ENCODE measurements around the gene RDX.

DNA sequence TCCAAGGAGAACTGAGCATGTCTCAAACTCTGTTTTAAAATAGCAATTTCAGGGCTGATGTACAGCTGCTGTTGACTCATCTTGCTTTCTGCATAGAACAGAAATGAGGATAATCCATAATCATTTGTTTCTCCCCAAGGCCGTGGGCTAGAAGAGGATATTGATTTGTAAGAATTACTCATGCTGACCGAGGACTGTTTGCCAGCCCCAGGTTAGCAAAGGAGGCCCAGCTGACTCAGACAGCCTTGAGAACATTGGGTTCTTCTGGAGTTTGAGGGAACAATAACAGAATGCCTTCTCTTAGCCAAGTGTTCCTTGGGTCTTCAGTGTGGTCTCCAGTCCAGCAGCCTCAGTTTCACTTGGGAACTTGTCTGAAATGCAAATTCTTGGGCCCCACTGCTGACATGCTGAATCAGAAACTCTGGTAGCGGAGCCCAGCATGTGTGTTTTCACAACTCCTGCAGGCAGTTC, 111.3 kb downstream of the RDX start:
- TF ChIP-seq, protein P1, sequence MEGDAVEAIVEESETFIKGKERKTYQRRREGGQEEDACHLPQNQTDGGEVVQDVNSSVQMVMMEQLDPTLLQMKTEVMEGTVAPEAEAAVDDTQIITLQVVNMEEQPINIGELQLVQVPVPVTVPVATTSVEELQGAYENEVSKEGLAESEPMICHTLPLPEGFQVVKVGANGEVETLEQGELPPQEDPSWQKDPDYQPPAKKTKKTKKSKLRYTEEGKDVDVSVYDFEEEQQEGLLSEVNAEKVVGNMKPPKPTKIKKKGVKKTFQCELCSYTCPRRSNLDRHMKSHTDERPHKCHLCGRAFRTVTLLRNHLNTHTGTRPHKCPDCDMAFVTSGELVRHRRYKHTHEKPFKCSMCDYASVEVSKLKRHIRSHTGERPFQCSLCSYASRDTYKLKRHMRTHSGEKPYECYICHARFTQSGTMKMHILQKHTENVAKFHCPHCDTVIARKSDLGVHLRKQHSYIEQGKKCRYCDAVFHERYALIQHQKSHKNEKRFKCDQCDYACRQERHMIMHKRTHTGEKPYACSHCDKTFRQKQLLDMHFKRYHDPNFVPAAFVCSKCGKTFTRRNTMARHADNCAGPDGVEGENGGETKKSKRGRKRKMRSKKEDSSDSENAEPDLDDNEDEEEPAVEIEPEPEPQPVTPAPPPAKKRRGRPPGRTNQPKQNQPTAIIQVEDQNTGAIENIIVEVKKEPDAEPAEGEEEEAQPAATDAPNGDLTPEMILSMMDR (conservative IDR thresholded peaks at IDR 0.05; ENCODE audit: low read depth in 2 of 2): no peak
- TF ChIP-seq EZH2phosphoT487 (IDR thresholded peaks at IDR 0.05; ENCODE audit: unreplicated experiment) (no peak), POLR2AphosphoS5 (IDR thresholded peaks at IDR 0.05; ENCODE audit: low read depth) (no peak), EZH2 (IDR thresholded peaks at IDR 0.05; ENCODE audit: low read depth, unreplicated experiment) (no peak), JUNB (IDR thresholded peaks at IDR 0.05; ENCODE audit: unreplicated experiment) (no peak), CREB1 (CRISPR knock-in tag; IDR thresholded peaks at IDR 0.05; ENCODE audit: low read depth) (no peak), STAT1 (IDR thresholded peaks at IDR 0.05; ENCODE audit: unreplicated experiment) (no peak), ZNF114 (CRISPR knock-in tag; IDR thresholded peaks at IDR 0.05) (no peak)
- TF ChIP-seq, protein P2, sequence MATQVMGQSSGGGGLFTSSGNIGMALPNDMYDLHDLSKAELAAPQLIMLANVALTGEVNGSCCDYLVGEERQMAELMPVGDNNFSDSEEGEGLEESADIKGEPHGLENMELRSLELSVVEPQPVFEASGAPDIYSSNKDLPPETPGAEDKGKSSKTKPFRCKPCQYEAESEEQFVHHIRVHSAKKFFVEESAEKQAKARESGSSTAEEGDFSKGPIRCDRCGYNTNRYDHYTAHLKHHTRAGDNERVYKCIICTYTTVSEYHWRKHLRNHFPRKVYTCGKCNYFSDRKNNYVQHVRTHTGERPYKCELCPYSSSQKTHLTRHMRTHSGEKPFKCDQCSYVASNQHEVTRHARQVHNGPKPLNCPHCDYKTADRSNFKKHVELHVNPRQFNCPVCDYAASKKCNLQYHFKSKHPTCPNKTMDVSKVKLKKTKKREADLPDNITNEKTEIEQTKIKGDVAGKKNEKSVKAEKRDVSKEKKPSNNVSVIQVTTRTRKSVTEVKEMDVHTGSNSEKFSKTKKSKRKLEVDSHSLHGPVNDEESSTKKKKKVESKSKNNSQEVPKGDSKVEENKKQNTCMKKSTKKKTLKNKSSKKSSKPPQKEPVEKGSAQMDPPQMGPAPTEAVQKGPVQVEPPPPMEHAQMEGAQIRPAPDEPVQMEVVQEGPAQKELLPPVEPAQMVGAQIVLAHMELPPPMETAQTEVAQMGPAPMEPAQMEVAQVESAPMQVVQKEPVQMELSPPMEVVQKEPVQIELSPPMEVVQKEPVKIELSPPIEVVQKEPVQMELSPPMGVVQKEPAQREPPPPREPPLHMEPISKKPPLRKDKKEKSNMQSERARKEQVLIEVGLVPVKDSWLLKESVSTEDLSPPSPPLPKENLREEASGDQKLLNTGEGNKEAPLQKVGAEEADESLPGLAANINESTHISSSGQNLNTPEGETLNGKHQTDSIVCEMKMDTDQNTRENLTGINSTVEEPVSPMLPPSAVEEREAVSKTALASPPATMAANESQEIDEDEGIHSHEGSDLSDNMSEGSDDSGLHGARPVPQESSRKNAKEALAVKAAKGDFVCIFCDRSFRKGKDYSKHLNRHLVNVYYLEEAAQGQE (IDR thresholded peaks at IDR 0.05; ENCODE audit: unreplicated experiment): no peak
- TF ChIP-seq, protein P3, sequence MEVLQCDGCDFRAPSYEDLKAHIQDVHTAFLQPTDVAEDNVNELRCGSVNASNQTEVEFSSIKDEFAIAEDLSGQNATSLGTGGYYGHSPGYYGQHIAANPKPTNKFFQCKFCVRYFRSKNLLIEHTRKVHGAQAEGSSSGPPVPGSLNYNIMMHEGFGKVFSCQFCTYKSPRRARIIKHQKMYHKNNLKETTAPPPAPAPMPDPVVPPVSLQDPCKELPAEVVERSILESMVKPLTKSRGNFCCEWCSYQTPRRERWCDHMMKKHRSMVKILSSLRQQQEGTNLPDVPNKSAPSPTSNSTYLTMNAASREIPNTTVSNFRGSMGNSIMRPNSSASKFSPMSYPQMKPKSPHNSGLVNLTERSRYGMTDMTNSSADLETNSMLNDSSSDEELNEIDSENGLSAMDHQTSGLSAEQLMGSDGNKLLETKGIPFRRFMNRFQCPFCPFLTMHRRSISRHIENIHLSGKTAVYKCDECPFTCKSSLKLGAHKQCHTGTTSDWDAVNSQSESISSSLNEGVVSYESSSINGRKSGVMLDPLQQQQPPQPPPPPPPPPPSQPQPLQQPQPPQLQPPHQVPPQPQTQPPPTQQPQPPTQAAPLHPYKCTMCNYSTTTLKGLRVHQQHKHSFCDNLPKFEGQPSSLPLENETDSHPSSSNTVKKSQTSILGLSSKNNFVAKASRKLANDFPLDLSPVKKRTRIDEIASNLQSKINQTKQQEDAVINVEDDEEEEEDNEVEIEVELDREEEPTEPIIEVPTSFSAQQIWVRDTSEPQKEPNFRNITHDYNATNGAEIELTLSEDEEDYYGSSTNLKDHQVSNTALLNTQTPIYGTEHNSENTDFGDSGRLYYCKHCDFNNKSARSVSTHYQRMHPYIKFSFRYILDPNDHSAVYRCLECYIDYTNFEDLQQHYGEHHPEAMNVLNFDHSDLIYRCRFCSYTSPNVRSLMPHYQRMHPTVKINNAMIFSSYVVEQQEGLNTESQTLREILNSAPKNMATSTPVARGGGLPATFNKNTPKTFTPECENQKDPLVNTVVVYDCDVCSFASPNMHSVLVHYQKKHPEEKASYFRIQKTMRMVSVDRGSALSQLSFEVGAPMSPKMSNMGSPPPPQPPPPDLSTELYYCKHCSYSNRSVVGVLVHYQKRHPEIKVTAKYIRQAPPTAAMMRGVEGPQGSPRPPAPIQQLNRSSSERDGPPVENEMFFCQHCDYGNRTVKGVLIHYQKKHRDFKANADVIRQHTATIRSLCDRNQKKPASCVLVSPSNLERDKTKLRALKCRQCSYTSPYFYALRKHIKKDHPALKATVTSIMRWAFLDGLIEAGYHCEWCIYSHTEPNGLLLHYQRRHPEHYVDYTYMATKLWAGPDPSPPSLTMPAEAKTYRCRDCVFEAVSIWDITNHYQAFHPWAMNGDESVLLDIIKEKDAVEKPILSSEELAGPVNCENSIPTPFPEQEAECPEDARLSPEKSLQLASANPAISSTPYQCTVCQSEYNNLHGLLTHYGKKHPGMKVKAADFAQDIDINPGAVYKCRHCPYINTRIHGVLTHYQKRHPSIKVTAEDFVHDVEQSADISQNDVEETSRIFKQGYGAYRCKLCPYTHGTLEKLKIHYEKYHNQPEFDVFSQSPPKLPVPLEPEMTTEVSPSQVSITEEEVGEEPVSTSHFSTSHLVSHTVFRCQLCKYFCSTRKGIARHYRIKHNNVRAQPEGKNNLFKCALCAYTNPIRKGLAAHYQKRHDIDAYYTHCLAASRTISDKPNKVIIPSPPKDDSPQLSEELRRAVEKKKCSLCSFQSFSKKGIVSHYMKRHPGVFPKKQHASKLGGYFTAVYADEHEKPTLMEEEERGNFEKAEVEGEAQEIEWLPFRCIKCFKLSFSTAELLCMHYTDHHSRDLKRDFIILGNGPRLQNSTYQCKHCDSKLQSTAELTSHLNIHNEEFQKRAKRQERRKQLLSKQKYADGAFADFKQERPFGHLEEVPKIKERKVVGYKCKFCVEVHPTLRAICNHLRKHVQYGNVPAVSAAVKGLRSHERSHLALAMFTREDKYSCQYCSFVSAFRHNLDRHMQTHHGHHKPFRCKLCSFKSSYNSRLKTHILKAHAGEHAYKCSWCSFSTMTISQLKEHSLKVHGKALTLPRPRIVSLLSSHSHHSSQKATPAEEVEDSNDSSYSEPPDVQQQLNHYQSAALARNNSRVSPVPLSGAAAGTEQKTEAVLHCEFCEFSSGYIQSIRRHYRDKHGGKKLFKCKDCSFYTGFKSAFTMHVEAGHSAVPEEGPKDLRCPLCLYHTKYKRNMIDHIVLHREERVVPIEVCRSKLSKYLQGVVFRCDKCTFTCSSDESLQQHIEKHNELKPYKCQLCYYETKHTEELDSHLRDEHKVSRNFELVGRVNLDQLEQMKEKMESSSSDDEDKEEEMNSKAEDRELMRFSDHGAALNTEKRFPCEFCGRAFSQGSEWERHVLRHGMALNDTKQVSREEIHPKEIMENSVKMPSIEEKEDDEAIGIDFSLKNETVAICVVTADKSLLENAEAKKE (CRISPR knock-in tag; IDR thresholded peaks at IDR 0.05): no peak
- TF ChIP-seq, protein P4, sequence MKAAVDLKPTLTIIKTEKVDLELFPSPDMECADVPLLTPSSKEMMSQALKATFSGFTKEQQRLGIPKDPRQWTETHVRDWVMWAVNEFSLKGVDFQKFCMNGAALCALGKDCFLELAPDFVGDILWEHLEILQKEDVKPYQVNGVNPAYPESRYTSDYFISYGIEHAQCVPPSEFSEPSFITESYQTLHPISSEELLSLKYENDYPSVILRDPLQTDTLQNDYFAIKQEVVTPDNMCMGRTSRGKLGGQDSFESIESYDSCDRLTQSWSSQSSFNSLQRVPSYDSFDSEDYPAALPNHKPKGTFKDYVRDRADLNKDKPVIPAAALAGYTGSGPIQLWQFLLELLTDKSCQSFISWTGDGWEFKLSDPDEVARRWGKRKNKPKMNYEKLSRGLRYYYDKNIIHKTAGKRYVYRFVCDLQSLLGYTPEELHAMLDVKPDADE (IDR thresholded peaks at IDR 0.05): no peak

All from GM23338 (cell line).